SKM-1 treated with dmso at 0.1 percent for 144 hours (cell line): ENCODE results near the gene SERPINA4.
"Not testable (repeated sequence)": the region's sequence is repeated elsewhere in the genome, so short reads cannot be mapped to it uniquely, and the experiment has no call there.

ENCODE experiments used
- DNase-seq: peaks from one replicate; lab custom pipeline; 2025; ENCODE audit not compliant: unreplicated experiment; lab: John Stamatoyannopoulos, UW

The SERPINA4 gene

GRCh38 chr14:94569381-94570001 is 8.2 kb downstream of the SERPINA4 start:
- DNase-seq, result no peak

GRCh38 chr14:94570002-94570400 is 8.8 kb downstream of the SERPINA4 start:
- DNase-seq, result no peak

GRCh38 chr14:94570440-94570839 is 9.2 kb downstream of the SERPINA4 start:
- no peak for DNase-seq

- no peak for DNase-seq
Observed at GRCh38 chr14:94571395-94571794, 10.2 kb downstream of the SERPINA4 start.

GRCh38 chr14:94571950-94572349 is 10.7 kb downstream of the SERPINA4 start:
- DNase-seq, result no peak

GRCh38 chr14:94572637-94573303 is 11.5 kb downstream of the SERPINA4 start:
- DNase-seq, result no peak

- no peak for DNase-seq
Observed at GRCh38 chr14:94573475-94574277, 12.4 kb downstream of the SERPINA4 start.

- no peak for DNase-seq
Observed at GRCh38 chr14:94574336-94574735, 13.1 kb downstream of the SERPINA4 start.

GRCh38 chr14:94575730-94576585 is 14.7 kb downstream of the SERPINA4 start:
- DNase-seq, result no peak

- not testable (repeated sequence) for DNase-seq
Observed at GRCh38 chr14:94577472-94577871, 16.2 kb downstream of the SERPINA4 start.

GRCh38 chr14:94578712-94579111 is 17.5 kb downstream of the SERPINA4 start:
- no peak for DNase-seq

- no peak for DNase-seq
Observed at GRCh38 chr14:94581127-94581999, 20.1 kb downstream of the SERPINA4 start, which contains the start of gene SERPINA5. Gene SERPINA5 (plus strand): TSS chr14:94581426. CDS start chr14:94587363, 5,937 bp downstream.

- no peak for DNase-seq
Observed at GRCh38 chr14:94582199-94582750, 21.0 kb downstream of the SERPINA4 start.

GRCh38 chr14:94582851-94583250 is 21.6 kb downstream of the SERPINA4 start:
- DNase-seq, result no peak

GRCh38 chr14:94583557-94583956 is 22.3 kb downstream of the SERPINA4 start:
- DNase-seq, result no peak

GRCh38 chr14:94584591-94585280 is 23.5 kb downstream of the SERPINA4 start:
- DNase-seq, result no peak

GRCh38 chr14:94586635-94587034 is 25.4 kb downstream of the SERPINA4 start:
- no peak for DNase-seq

- no peak for DNase-seq
Observed at GRCh38 chr14:94588311-94588710, 27.1 kb downstream of the SERPINA4 start.

GRCh38 chr14:94591073-94591472 is 29.8 kb downstream of the SERPINA4 start:
- no peak for DNase-seq
